Gastrocnemius medialis (tissue), 4 donors: ENCODE results near the gene PTPRM.

Experiments used
- CTCF ChIP-seq, 5 experiments: fragments of 450-650 bp in 3 of 5; fragments of 200-600 bp in 2 of 5; sonication (generic) in 2 of 5; IDR thresholded peaks in 4 of 5; conservative IDR thresholded peaks in 1 of 5; 1 replicate in 4 of 5; 2 replicates in 1 of 5; pipeline ENCODE4 v1.5.1; 2016 to 2019; ENCODE audit warnings: antibody characterized with exemption in 5 of 5, mild to moderate bottlenecking in 3 of 5, moderate library complexity in 3 of 5
- POLR2A ChIP-seq, 2 donors: fragments of 450-650 bp; IDR thresholded peaks; one replicate each; pipeline ENCODE4 v1.6.1; 2017; ENCODE audit warnings: antibody characterized with exemption in 2 of 2, mild to moderate bottlenecking in 2 of 2, moderate library complexity in 2 of 2

GRCh38 chr18:7596147-7596546 is 29.0 kb downstream of the PTPRM start:
- TF ChIP-seq CTCF (IDR thresholded peaks at IDR 0.05 in 4 of 5, conservative IDR thresholded peaks at IDR 0.05 in 1 of 5), result no peak
- no peak for TF ChIP-seq POLR2A (IDR thresholded peaks at IDR 0.05)
